GM21619 (cell line): ENCODE measurements around the gene NFYA.
"Not testable (repeated sequence)": the region's sequence is repeated elsewhere in the genome, so short reads cannot be mapped to it uniquely, and the experiment has no call there.

ENCODE experiments used
- ATAC-seq: cut with Tn5 transposase; IDR thresholded peaks from one replicate; pipeline ENCODE4 v1.9.1; 2021; ENCODE audit not compliant: unreplicated experiment

The NFYA gene

GRCh38 chr6:41100871-41101287 is 28.1 kb downstream of the NFYA start:
- ATAC-seq: no peak

GRCh38 chr6:41103847-41104246 is 31.1 kb downstream of the NFYA start:
- ATAC-seq: no peak

GRCh38 chr6:41111017-41111416 is 38.2 kb downstream of the NFYA start:
- no peak for ATAC-seq

GRCh38 chr6:41115027-41115426 is 42.3 kb downstream of the NFYA start:
- ATAC-seq: not testable (repeated sequence)

GRCh38 chr6:41119508-41119907 is 46.7 kb downstream of the NFYA start:
- ATAC-seq: no peak

- ATAC-seq: no peak
Measured at GRCh38 chr6:41120058-41120457, 47.3 kb downstream of the NFYA start.

- no peak for ATAC-seq
Measured at GRCh38 chr6:41122373-41122772, 49.6 kb downstream of the NFYA start.

GRCh38 chr6:41122918-41123317 is 50.1 kb downstream of the NFYA start:
- no peak for ATAC-seq

GRCh38 chr6:41125282-41125681 is 52.5 kb downstream of the NFYA start:
- no peak for ATAC-seq

GRCh38 chr6:41132254-41132653 is 59.5 kb downstream of the NFYA start:
- ATAC-seq: no peak

GRCh38 chr6:41135062-41135832 is 62.5 kb downstream of the NFYA start:
- ATAC-seq: no peak

- ATAC-seq: no peak
Measured at GRCh38 chr6:41136911-41137310, 64.1 kb downstream of the NFYA start.

- ATAC-seq: no peak
Measured at GRCh38 chr6:41147917-41148316, 75.1 kb downstream of the NFYA start.
